ENCODE results near the gene CFAP73.

DNA sequence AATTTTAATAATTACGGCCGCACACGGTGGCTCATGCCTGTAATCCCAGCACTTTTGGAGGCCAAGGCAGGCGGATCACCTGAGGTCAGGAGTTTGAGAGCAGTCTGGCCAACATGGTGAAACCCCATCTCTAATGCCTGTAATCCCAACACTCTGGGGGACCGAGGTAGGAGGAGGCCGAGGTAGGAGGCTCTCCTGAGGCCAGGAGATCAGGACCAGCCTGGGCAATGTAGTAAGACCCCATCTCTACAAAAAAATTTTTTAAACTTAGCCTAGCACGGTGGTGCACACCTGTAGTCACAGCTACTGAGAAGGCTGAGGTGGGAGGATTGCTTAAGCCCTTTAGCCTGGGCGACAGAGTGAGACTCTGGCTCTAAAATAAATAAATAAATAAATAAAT is 5.6 kb upstream of the CFAP73 start:
- TF ChIP-seq, protein P1, sequence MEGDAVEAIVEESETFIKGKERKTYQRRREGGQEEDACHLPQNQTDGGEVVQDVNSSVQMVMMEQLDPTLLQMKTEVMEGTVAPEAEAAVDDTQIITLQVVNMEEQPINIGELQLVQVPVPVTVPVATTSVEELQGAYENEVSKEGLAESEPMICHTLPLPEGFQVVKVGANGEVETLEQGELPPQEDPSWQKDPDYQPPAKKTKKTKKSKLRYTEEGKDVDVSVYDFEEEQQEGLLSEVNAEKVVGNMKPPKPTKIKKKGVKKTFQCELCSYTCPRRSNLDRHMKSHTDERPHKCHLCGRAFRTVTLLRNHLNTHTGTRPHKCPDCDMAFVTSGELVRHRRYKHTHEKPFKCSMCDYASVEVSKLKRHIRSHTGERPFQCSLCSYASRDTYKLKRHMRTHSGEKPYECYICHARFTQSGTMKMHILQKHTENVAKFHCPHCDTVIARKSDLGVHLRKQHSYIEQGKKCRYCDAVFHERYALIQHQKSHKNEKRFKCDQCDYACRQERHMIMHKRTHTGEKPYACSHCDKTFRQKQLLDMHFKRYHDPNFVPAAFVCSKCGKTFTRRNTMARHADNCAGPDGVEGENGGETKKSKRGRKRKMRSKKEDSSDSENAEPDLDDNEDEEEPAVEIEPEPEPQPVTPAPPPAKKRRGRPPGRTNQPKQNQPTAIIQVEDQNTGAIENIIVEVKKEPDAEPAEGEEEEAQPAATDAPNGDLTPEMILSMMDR (IDR thresholded peaks at IDR 0.05; ENCODE audit: low read depth, low read length) = no peak
- TF ChIP-seq MYC (IDR thresholded peaks at IDR 0.05; ENCODE audit: low read depth, low read length) (no peak), POLR2A (IDR thresholded peaks at IDR 0.05; ENCODE audit: extremely low read depth, insufficient read length) (no peak)
